Measurements from ENCODE around the gene CCDC6. TPM values are rescaled to one million over a fixed set of nuclear protein-coding genes. Genes with fewer than 3 reads are reported as not detected.
"Not testable (repeated sequence)": the region's sequence is repeated elsewhere in the genome, so short reads cannot be mapped to it uniquely, and the experiment has no call there.

CCDC6 gene
- total RNA-seq: 10 to 100 TPM; 26.6 to 43.3 (median 29.5) TPM

DNA sequence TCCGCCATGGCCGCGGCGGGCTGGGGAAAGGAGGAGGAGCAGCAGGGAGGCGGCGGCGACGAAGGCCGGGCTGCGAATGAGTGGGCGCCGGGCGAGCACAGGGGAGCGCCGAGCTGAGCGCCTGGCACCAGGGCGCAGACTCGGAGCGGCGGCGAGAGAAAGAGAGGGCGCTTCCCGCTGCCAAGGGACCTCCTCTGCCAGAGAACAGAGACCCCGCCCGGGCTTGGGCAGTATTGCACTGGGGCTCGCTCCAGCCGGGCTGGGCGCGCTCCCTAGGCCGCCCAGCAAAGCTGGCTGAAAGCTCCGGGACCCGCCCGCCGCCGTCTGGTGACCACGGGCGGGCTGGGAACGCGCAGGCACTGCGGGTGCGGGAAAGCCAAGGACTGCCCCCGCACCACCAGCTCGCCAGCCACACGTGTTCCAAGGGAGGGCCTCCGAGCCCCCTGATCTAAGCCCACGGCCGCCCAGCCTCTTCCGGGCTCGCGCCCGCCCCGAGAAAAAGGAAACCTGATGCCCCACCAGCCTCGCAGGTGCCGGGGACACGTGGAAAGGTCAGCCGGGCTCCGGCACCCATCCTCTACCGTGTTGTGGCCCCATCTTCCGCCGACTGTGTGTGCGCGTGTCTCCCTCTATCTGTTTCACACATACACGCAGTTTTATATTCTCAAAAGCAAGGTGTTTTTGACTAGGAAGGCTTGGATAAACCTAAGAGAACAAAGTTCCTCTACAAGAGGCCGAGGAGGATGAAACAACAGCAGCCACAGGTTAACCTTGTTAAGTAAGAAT is at the start of gene CCDC6:
Gene CCDC6 (minus strand): TSS at position 140 of the 786 bp plus-strand sequence. CDS start 132 bp downstream, at position 8.
- H3K9me3 ChIP-seq: no peaks in the 10 kb centered on the region
- H3K4me1 ChIP-seq: peaks cover 34 to 48% of the 10 kb centered on the region in 2 donors
- in situ Hi-C loops (cut with MboI; ENCODE audit: low sequenced_read_pairs in 4 of 4): loop anchor here in 1 of 4 donors (10.0 kb wide), 1 partner anchor 282 kb away; no protein-coding TSS in a partner anchor
- H3K4me3 ChIP-seq: peak within 1 kb of the TSS; percentile 81 to 98 (median 92)
- no peaks in the 10 kb centered on the region for H3K36me3 ChIP-seq
- H3K27ac ChIP-seq: peak within 1 kb of the TSS; percentile 89 to 92 (median 90)
- no peaks in the 10 kb centered on the region for H3K27me3 ChIP-seq
- intact Hi-C loops (cut with DNase I; ENCODE audit: low total_unique reads): loop anchor here (1.0 to 10.0 kb wide), 9 partner anchors 30 to 1639 kb away; partner anchors contain the start of genes CISD1, IPMK and UBE2D1
- TF ChIP-seq, protein P1, sequence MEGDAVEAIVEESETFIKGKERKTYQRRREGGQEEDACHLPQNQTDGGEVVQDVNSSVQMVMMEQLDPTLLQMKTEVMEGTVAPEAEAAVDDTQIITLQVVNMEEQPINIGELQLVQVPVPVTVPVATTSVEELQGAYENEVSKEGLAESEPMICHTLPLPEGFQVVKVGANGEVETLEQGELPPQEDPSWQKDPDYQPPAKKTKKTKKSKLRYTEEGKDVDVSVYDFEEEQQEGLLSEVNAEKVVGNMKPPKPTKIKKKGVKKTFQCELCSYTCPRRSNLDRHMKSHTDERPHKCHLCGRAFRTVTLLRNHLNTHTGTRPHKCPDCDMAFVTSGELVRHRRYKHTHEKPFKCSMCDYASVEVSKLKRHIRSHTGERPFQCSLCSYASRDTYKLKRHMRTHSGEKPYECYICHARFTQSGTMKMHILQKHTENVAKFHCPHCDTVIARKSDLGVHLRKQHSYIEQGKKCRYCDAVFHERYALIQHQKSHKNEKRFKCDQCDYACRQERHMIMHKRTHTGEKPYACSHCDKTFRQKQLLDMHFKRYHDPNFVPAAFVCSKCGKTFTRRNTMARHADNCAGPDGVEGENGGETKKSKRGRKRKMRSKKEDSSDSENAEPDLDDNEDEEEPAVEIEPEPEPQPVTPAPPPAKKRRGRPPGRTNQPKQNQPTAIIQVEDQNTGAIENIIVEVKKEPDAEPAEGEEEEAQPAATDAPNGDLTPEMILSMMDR (IDR thresholded peaks at IDR 0.05 in 4 of 5, conservative IDR thresholded peaks at IDR 0.05 in 1 of 5): peak; percentile 80 to 91 (median 81)
- TF ChIP-seq POLR2A (IDR thresholded peaks at IDR 0.05): peak; percentile 84 to 88
- ATAC-seq (peak; percentile 86), DNase-seq (peak; percentile 90 to 92)

DNA sequence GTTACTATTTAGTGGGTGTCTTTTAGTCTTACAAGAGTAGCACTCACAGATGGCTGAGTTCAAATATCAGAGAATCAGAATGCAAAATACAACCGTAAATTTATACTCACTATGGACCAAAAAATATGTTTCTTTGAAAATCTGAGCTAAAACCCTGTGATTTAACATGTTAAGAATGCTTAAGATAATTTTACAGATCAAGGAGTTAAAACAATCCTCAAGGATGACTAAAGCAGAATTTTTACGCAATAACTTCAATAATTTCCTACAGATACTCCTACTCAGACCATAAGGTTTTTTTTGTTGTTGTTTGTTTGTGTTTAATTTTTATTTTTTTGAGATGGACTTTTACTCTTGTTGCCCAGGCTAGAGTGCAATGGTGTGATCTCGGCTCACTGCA is 47.9 kb upstream of the CCDC6 start:
- TF ChIP-seq POLR2A (IDR thresholded peaks at IDR 0.05): no peak
- TF ChIP-seq, protein P1 (IDR thresholded peaks at IDR 0.05 in 4 of 5, conservative IDR thresholded peaks at IDR 0.05 in 1 of 5): no peak
- Histone ChIP-seq H3K27me3 (no peaks in the 10 kb centered on the region), H3K27ac (no peak overlapping the region), H3K4me1 (no peaks in the 10 kb centered on the region), H3K36me3 (no peaks in the 10 kb centered on the region), H3K9me3 (no peaks in the 10 kb centered on the region), H3K4me3 (no peak overlapping the region)
- no peak for ATAC-seq
- DNase-seq: no peak
- in situ Hi-C loops (cut with MboI; ENCODE audit: low sequenced_read_pairs in 4 of 4): no loop called here
- intact Hi-C loops (cut with DNase I; ENCODE audit: low total_unique reads): no loop called here

DNA sequence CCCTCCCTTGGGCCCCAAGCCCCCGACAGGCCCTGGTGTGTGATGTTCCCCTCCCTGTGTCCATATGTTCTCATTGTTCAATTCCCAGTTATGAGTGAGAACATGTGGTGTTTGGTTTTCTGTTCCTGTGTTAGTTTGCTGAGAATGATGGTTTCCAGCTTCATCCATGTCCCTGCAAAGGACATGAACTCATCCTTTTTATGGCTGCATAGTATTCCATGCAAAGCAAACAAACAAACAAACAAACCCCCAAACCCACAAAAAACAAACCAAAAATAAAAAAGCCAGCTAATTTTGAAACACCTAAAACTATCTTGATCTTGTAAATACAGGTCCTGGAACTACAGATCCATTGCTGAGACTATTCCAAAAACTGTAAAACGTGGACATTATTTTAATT is 47.4 kb upstream of the CCDC6 start:
- DNase-seq; intact Hi-C loops (cut with DNase I; ENCODE audit: low total_unique reads); H3K36me3 ChIP-seq; H3K4me3 ChIP-seq; H3K9me3 ChIP-seq; in situ Hi-C loops (cut with MboI; ENCODE audit: low sequenced_read_pairs in 4 of 4); H3K4me1 ChIP-seq; H3K27me3 ChIP-seq; ATAC-seq; H3K27ac ChIP-seq: not testable (repeated sequence)

DNA sequence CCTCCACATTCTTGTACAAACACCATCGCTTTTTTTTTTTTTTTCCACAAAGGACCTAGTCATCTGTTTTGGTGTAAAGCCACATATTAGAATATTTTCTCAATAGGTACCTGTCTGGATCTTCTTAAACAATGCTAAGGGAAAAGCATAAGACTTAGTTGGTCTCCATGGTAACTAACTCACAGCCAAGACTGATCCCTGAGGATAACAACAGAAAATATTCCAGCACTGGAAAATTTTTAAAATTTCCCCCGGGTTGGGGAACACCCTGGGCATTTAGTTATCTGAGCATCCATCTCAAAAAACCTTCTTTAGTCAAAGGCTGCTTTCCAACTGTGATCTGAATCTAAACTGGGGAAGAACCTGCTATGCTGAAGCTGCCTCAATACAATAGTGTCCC is 43.7 kb upstream of the CCDC6 start:
- Histone ChIP-seq H3K27ac (no peak overlapping the region), H3K4me1 (no peaks in the 10 kb centered on the region), H3K36me3 (no peaks in the 10 kb centered on the region), H3K4me3 (no peak overlapping the region), H3K9me3 (no peaks in the 10 kb centered on the region), H3K27me3 (no peaks in the 10 kb centered on the region)
- ATAC-seq (no peak), DNase-seq (no peak)
- in situ Hi-C loops (cut with MboI; ENCODE audit: low sequenced_read_pairs in 4 of 4) (no loop called here), intact Hi-C loops (cut with DNase I; ENCODE audit: low total_unique reads) (no loop called here)
- TF ChIP-seq, protein P1 (IDR thresholded peaks at IDR 0.05 in 4 of 5, conservative IDR thresholded peaks at IDR 0.05 in 1 of 5): no peak
- TF ChIP-seq POLR2A (IDR thresholded peaks at IDR 0.05): no peak

DNA sequence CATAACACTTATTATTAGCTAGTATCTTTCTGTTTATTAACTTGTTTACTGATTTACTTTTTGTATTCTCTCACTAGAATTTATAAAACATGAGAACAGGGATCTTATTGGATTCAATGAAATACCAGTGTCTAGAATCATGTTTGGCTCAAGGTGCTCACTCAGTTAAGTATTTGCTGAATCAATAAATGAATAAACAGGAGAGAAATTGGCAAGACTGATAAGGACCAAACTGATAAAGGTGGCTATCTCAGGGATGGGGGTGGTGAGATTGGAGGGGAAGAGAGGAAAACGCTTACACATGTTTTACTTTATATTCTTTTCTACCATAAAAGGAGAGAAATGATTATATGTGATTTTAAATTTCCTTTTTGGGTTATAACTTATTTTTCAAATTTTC is 43.3 kb upstream of the CCDC6 start:
- intact Hi-C loops (cut with DNase I; ENCODE audit: low total_unique reads): no loop called here
- TF ChIP-seq, protein P1 (IDR thresholded peaks at IDR 0.05 in 4 of 5, conservative IDR thresholded peaks at IDR 0.05 in 1 of 5): no peak
- no peak for TF ChIP-seq POLR2A (IDR thresholded peaks at IDR 0.05)

More for the DNA sequence above, 43.3 kb upstream of the CCDC6 start:
- Histone ChIP-seq H3K36me3 (no peaks in the 10 kb centered on the region), H3K9me3 (no peaks in the 10 kb centered on the region), H3K4me1 (no peaks in the 10 kb centered on the region), H3K4me3 (no peak overlapping the region), H3K27me3 (no peaks in the 10 kb centered on the region), H3K27ac (no peak overlapping the region)
- no peak for ATAC-seq
- no peak for DNase-seq
- in situ Hi-C loops (cut with MboI; ENCODE audit: low sequenced_read_pairs in 4 of 4): no loop called here

Data from gastrocnemius medialis (tissue), 4 donors.